Heart right ventricle (tissue), 16 donors: ENCODE data around the gene TRIM2. TPM values are rescaled to one million over a fixed set of nuclear protein-coding genes. Genes with fewer than 3 reads are reported as not detected.

ENCODE experiments used
- ATAC-seq, 8 donors: fragments of 200-7000 bp; cut with Tn5 transposase; one replicate each; pipeline ENCODE4 v1.9.1; 2020; ENCODE audit warnings: mild to moderate bottlenecking in 8 of 8, moderate library complexity in 8 of 8, moderate number of reproducible peaks in 1 of 8
- DNase-seq, 2 donors: peaks; one replicate each; pipeline ENCODE4 v3.0.0-alpha.2; 2020
- H3K27ac ChIP-seq, 10 donors: fragments of 200-600 bp; sonication (generic) in 2 of 10; one replicate each; pipeline versions ENCODE4 v1.5.0 to v1.8.0; 2020 to 2022; ENCODE audit warnings: mild to moderate bottlenecking in 3 of 10
- H3K27me3 ChIP-seq, 7 donors: fragments of 200-600 bp; one replicate each; pipeline ENCODE4 v1.8.0; 2021 to 2022; ENCODE audit warnings: mild to moderate bottlenecking in 2 of 7
- H3K36me3 ChIP-seq, 9 donors: fragments of 200-600 bp; sonication (generic) in 1 of 9; one replicate each; pipeline versions ENCODE4 v1.5.0 to v1.8.0; 2020 to 2022; ENCODE audit warnings: mild to moderate bottlenecking in 2 of 9
- H3K4me1 ChIP-seq, 9 donors: fragments of 200-600 bp; sonication (generic) in 1 of 9; one replicate each; pipeline versions ENCODE4 v1.5.0 to v1.8.0; 2020 to 2022; ENCODE audit warnings: mild to moderate bottlenecking in 4 of 9
- H3K4me3 ChIP-seq, 10 donors: fragments of 200-600 bp; sonication (generic) in 2 of 10; one replicate each; pipeline versions ENCODE4 v1.5.0 to v1.8.0; 2020 to 2022; ENCODE audit warnings: mild to moderate bottlenecking in 7 of 10, moderate library complexity in 2 of 10
- H3K9me3 ChIP-seq, 11 donors: fragments of 200-600 bp in 10 of 11; sonication (generic) in 2 of 11; one replicate each; pipeline versions ENCODE4 v1.5.0 to v1.8.0; 2013 to 2022; ENCODE audit warnings: mild to moderate bottlenecking in 2 of 11, control low read depth in 1 of 11, moderate library complexity in 1 of 11
- CTCF ChIP-seq, 9 donors: fragments of 200-600 bp; sonication (generic) in 2 of 9; IDR thresholded peaks; one replicate each; pipeline versions ENCODE4 v1.5.0 to v1.8.0; 2021 to 2022; ENCODE audit warnings: antibody characterized with exemption in 9 of 9, mild to moderate bottlenecking in 5 of 9, moderate library complexity in 1 of 9
- WGBS, 2 donors: extraction: QIAGEN DNeasy Blood & Tissue Kit; methylation state at CpG; one replicate each; pipeline ENCODE4 v1.1.7; 2013; ENCODE audit warnings: inconsistent platforms in 1 of 2; 5-methylcytosine and 5-hydroxymethylcytosine counted together
- intact Hi-C, 10 donors: fragments of 100-400 bp; cut with DNase I; formaldehyde crosslinking; loops; one replicate each; pipeline versions ENCODE4 v1.11.1 to v1.14.2; 2022
- polyA plus RNA-seq, 2 donors: library from polyadenylated mRNA; stranded (reverse); fragments of 200-250 nt; gene quantifications; one replicate each; pipeline ENCODE4 v1.2.3, GENCODE V29; 2013
- total RNA-seq, 10 donors: library from RNA; stranded (reverse); fragmentation: NEBNext Ultra II Directional in 3 of 10; extraction: Animal tissue kit (Norgen Biotek cat#: 25700) in 3 of 10; gene quantifications; one replicate each; pipeline versions ENCODE4 v1.2.1 to v1.2.4, GENCODE V29; 2021 to 2023
- donor health status: Arrhythmogenic right ventricular cardiomyopathy.
- donor health status: ischemic (EF 13 %, LVEDD 7.1; RV severe dilation, severe dysfunction).
- donor health status: healthy with polysubstance abuse.
- donor health status: DM: no; HTN: yes; CAD: no.
- donor health status: DM: no; HTN: no; CAD: no.
- donor health status: ischemic (EF 25% LVEDD 6.9; RV normal size, moderate dysfunction).
- donor health status: ischemic (EF 25% LVEDD 5.7; RV mildly dilated, moderate dysfunction).
- donor health status: healthy.
- donor health status: DM: yes; HTN: yes; CAD: no.
- donor health status: Ischemic cardiomyopathy.
- donor health status: ischemic (EF 35%, LVEDD 5.7; RV mildly dilated, moderate dysfunction).
- donor health status: nonischemic (EF 11% LVEDD 7.7; RV severe dilation, severe dysfunction).
- donor health status: DM: yes; HTN: yes; CAD: no.
- donor health status: PGD.
- donor health status: ischemic (EF 29% LVEDD 5.4; RV normal size, mild dysfunction).
- donor health status: nonischemic (EF 23%, LVEDD 6.1; RV moderate dilation, normal function).

The TRIM2 gene
- total and polyA plus RNA-seq, 12 donors: 2.8 to 33.2 (median 20.5) TPM

- peaks cover 2 to 29% (median 17%) of the 10 kb centered on the region in 9 donors for H3K4me1 ChIP-seq
- ATAC-seq (peak; percentile 92 to 97 (median 95)), DNase-seq (peak; percentile 86 to 87)
- intact Hi-C loops: loop anchor here (1.0 to 10.0 kb wide), 14 partner anchors 90 to 410 kb away; partner anchors contain the start of gene TMEM131L (in 5 of the 10)
- WGBS, 2 donors: 1 to 2% methylated on average over 86 of the region's 86 CpGs
- peak within 1 kb of the TSS; percentile 66 to 91 (median 81) for H3K4me3 ChIP-seq
- H3K36me3 ChIP-seq: peaks cover 0 to 8% (median 0%) of the 10 kb centered on the region in 9 donors
- H3K27ac ChIP-seq: peak within 1 kb of the TSS in 1 of 10 donors; percentile 64
- TF ChIP-seq CTCF (IDR thresholded peaks at IDR 0.05): peak; percentile 79 to 99 (median 99)
- no peaks in the 10 kb centered on the region for H3K27me3 ChIP-seq
- H3K9me3 ChIP-seq: no peaks in the 10 kb centered on the region
Measured at GRCh38 chr4:153344131-153345011, 140.1 kb downstream of the TRIM2 start, which contains the start of gene MND1. TSS of gene MND1 (plus strand) at chr4:153344688. CDS start at chr4:153344738, 50 bp downstream.

GRCh38 chr4:153345012-153345981, 141.1 kb downstream of the TRIM2 start:
- DNase-seq: peak; percentile 18 to 20
- ATAC-seq: peak; percentile 30 to 61 (median 50)
- intact Hi-C loops: loop anchor here in 9 of 10 donors (2.0 to 10.0 kb wide), 10 partner anchors 90 to 410 kb away; partner anchors contain the start of gene TMEM131L (in 5 of the 9)
- Histone ChIP-seq H3K36me3 (no peaks in the 10 kb centered on the region), H3K4me3 (peak overlapping the region; percentile 66 to 91 (median 81)), H3K4me1 (peaks cover 2 to 32% (median 17%) of the 10 kb centered on the region in 9 donors), H3K27ac (peak overlapping the region in 1 of 10 donors; percentile 64), H3K9me3 (no peaks in the 10 kb centered on the region), H3K27me3 (no peaks in the 10 kb centered on the region)
- peak in 1 of 9 donors; percentile 9 for TF ChIP-seq CTCF (IDR thresholded peaks at IDR 0.05)
- WGBS, 2 donors: 2 to 3% methylated on average over 44 of the region's 44 CpGs

- intact Hi-C loops: loop anchor here in 9 of 10 donors (2.0 to 10.0 kb wide), 9 partner anchors 33 to 409 kb away; partner anchors contain the start of gene TMEM131L (in 5 of the 9)
- peak overlapping the region in 5 of 10 donors; percentile 68 to 91 (median 82) for H3K4me3 ChIP-seq
- no peaks in the 10 kb centered on the region for H3K9me3 ChIP-seq
- WGBS, 2 donors: 73 to 75% methylated on average over 2 of the region's 2 CpGs
- no peak overlapping the region for H3K27ac ChIP-seq
- TF ChIP-seq CTCF (IDR thresholded peaks at IDR 0.05): no peak
- no peaks in the 10 kb centered on the region for H3K27me3 ChIP-seq
- no peaks in the 10 kb centered on the region for H3K36me3 ChIP-seq
- DNase-seq (no peak), ATAC-seq (no peak)
- peaks cover 2 to 32% (median 17%) of the 10 kb centered on the region in 9 donors for H3K4me1 ChIP-seq
Measured at GRCh38 chr4:153346031-153346430, 141.8 kb downstream of the TRIM2 start.
